GM21390 (cell line): ENCODE measurements around the gene POGK.
"Not testable (repeated sequence)": the region's sequence is repeated elsewhere in the genome, so short reads cannot be mapped to it uniquely, and the experiment has no call there.

Experiments used
- ATAC-seq: cut with Tn5 transposase; IDR thresholded peaks from one replicate; pipeline ENCODE4 v1.9.1; 2021; ENCODE audit not compliant: unreplicated experiment

The POGK gene, protein sequence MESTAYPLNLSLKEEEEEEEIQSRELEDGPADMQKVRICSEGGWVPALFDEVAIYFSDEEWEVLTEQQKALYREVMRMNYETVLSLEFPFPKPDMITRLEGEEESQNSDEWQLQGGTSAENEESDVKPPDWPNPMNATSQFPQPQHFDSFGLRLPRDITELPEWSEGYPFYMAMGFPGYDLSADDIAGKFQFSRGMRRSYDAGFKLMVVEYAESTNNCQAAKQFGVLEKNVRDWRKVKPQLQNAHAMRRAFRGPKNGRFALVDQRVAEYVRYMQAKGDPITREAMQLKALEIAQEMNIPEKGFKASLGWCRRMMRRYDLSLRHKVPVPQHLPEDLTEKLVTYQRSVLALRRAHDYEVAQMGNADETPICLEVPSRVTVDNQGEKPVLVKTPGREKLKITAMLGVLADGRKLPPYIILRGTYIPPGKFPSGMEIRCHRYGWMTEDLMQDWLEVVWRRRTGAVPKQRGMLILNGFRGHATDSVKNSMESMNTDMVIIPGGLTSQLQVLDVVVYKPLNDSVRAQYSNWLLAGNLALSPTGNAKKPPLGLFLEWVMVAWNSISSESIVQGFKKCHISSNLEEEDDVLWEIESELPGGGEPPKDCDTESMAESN

DNA sequence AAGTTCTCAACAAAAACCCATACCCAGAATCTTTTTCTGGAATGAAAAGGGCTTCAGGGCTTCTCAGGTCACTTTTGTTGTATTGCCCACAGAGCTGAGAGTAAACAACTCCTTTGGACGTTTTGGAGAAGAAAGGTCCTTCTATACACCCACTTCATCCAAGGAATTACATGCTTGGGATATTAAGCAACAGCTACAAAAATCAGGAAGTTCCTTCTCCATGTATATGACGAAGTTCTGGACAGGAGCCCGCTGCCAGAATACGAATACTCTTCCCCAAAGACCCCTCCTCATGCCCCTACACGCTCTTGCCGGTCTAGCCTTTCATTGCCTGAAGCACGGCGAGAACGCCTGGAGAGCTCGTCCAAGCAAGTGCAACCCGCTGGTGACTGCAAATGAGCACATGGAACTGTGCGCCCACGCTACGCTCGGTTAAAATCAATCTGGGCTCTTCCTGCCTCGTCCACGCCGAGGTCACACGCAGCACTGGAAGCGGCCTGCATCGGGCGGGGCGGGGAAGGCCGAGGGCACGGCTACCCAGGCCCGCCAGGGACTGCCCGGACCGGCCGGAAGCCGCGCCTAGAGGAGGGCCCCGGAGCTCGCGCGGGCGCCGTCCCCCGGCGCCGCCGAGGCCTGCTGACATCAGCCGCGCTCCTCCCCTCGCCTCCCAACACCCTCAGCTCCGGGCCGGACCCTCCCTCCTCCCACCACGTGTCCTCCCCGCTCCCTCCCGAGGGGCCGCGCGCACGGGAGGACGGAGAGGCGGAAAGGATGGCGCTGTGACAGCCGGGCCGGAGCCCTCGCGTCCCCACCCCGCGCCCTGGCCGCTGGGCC, at the start of gene POGK:
POGK (plus strand) TSS at position 710 of the 834 bp plus-strand sequence. CDS start 1,482 bp downstream, outside the sequence.
- ATAC-seq = peak; percentile 96

GRCh38 chr1:166796620-166797236, 42.5 kb upstream of the POGK start:
- no peak for ATAC-seq

- no peak for ATAC-seq
These were observed 30.3 kb upstream of the POGK start for GRCh38 chr1:166808952-166809351.

- ATAC-seq = no peak
These were observed 27.6 kb upstream of the POGK start for GRCh38 chr1:166811691-166812090.

- ATAC-seq = no peak
These were observed 25.6 kb upstream of the POGK start for GRCh38 chr1:166813508-166814223.

GRCh38 chr1:166814611-166815010, 24.7 kb upstream of the POGK start:
- no peak for ATAC-seq

GRCh38 chr1:166819974-166820373, 19.3 kb upstream of the POGK start:
- ATAC-seq = no peak

DNA sequence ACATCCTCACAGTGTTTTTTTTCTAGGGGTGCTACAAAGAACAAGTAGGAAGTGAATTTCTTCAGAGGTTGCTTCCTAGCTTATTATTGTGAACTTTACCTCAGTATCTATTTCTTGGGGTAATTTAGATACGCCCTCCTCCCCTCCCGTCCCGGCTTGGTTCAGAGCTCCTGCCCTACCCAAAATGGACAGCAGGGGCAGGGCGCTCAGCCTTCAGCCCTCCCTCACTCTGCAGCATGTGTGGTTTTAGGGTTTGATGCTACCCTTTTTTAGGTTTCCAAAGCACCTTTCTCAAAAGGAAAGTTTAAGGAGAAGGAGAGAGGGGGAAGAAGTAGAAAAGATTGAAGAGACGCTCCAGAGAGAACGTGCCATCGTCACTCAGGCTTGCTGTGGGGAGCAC, 16.9 kb upstream of the POGK start:
- ATAC-seq = no peak

GRCh38 chr1:166827426-166827825, 11.8 kb upstream of the POGK start:
- no peak for ATAC-seq

DNA sequence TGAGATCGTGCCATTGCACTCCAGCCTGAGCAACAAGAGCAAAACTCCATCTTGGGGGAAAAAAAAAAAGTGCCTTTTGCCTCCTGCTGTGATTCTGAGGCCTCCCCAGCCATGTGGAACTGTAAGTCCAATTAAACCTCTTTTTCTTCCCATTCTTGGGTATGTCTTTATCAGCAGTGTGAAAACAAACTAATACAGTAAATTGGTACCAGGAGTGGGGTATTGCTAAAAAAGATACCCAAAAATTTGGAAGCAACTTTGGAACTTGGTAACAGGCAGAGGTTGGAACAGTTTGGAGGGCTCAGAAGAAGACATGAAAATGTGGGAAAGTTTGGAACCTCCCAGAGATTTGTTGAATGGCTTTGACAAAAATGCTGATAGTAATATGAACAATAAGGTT, 9.5 kb upstream of the POGK start:
- ATAC-seq = not testable (repeated sequence)

GRCh38 chr1:166836733-166837132, 2.5 kb upstream of the POGK start:
- ATAC-seq = no peak

- peak; percentile 40 for ATAC-seq
These were observed 479 bp downstream of the POGK start for GRCh38 chr1:166839600-166840308.

- no peak for ATAC-seq
These were observed 1.3 kb downstream of the POGK start for GRCh38 chr1:166840309-166841274.

DNA sequence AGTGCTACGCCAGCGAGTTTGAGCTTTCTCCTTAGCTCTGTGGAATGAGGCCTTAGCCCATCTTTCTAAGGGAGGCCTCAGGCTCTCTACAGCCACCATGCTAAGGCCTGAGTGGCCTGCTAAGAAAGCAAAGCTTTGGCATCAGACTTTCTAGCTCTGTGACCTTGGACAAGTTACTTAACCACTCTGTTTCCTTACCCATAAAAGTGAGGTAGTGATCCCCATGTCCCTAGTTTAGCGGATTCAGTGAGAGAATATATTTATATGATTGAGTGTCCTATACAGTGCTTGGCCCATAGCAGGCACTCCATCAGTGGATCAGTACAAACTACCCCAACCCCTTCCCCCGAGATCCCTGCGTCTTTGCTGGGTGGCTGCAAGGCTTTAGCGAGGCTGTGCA, 4.0 kb downstream of the POGK start:
- no peak for ATAC-seq

- ATAC-seq = no peak
These were observed 4.7 kb downstream of the POGK start for GRCh38 chr1:166843769-166844596.

GRCh38 chr1:166844791-166845190, 5.5 kb downstream of the POGK start:
- ATAC-seq = no peak

- no peak for ATAC-seq
These were observed 8.9 kb downstream of the POGK start for GRCh38 chr1:166848193-166848592.

GRCh38 chr1:166849135-166849534, 9.9 kb downstream of the POGK start:
- ATAC-seq = no peak
